MM.1S (cell line): ENCODE results near the gene TCF20.

Experiments
- CTCF ChIP-seq: fragments of 300-600 bp; sonication (generic); IDR thresholded peaks from 2 replicates; pipeline ENCODE4 v1.5.1; 2016; ENCODE audit warnings: antibody characterized with exemption, low read length, mixed read lengths
- EZH2 ChIP-seq: fragments of 300-600 bp; sonication (generic); optimal IDR thresholded peaks from 2 replicates; pipeline ENCODE3; 2017; ENCODE audit warnings: low read depth, mild to moderate bottlenecking, antibody characterized with exemption, low read length, mixed read lengths

- no peak for TF ChIP-seq CTCF
- no peak for TF ChIP-seq EZH2
Measured at GRCh38 chr22:42229455-42230149, 40.9 kb downstream of the TCF20 start.
